ENCODE results near the gene C2orf92.

C2orf92 gene

DNA sequence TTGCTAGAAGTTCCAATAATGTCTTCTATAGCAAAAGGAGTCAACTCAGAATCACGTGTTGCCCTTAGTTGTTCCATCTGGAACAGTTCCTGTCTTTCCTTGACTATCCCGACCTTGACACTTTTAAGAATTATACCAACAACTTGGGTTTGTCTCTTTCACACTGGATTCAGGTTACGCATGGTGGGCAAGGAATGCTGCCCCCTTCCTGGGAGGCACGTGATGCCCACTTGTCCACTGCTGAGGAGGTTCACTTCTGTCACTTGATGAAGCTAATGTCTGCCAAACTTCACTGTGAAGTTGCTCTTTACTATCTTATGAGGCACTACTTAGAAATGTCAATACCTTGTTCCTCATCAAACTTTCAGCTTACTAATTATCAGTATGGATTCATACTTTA, 18.4 kb upstream of the C2orf92 start:
- Histone ChIP-seq H3K4me3 (no peak overlapping the region), H3K4me1 (peaks cover 11% of the 10 kb centered on the region), H3K9me3 (peaks cover 14% of the 10 kb centered on the region), H3K27ac (no peak overlapping the region), H3K36me3 (peaks cover 83% of the 10 kb centered on the region), H3K4me2 (no peak overlapping the region), H3K27me3 (no peaks in the 10 kb centered on the region), H4K20me1 (no peaks in the 10 kb centered on the region; the same call in 1 of the 2 replicates), H3K9ac (no peak overlapping the region)
- no peak for TF ChIP-seq Cebpa-rat (IDR thresholded peaks at IDR 0.05)

DNA sequence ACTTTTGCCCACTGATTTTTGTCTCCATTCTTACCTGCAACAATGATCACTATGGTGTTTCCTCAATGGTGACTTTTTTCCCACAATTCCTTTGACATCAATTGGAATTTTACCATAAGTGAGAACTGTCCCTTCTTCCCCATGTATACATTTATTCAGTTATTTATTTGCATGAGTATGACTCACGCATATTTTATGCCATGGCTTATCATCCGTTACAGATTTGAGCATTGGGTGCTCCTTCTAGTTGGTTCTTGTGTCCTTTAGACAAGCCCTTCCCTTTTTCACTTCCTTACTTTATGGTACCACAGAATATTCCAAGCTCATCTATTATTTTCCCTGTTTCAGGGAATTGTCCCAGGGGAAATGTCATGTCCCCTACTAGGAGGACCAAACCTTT, 16.0 kb upstream of the C2orf92 start:
- Histone ChIP-seq H4K20me1 (peaks cover 7% of the 10 kb centered on the region), H3K4me1 (no peaks in the 10 kb centered on the region), H3K36me3 (peaks cover 89% of the 10 kb centered on the region), H3K4me2 (no peak overlapping the region), H3K27ac (no peak overlapping the region), H3K27me3 (no peaks in the 10 kb centered on the region), H3K9me3 (peaks cover 14% of the 10 kb centered on the region), H3K9ac (no peak overlapping the region), H3K4me3 (no peak overlapping the region)
- no peak for TF ChIP-seq Cebpa-rat (IDR thresholded peaks at IDR 0.05)

DNA sequence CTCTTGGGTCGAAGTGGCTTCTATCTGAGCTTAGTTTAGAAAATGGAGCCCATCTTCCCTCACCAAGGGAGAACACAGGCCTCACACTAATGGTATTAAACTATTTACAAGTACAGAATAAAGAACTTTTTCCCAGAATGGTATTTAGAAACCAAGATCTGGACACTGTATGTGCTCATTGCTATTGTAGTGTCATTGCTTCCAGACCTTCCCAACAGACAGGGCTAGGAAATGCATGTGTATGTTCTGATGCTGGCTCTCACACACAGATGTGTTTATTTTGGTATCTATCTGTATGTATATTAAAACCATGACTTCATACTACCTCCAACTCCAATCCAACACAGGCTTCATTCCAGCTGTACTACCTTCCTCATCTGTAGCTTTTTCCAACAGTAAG, 15.6 kb upstream of the C2orf92 start:
- Histone ChIP-seq H3K27ac (no peak overlapping the region), H3K4me3 (no peak overlapping the region), H3K4me2 (no peak overlapping the region), H3K36me3 (peaks cover 89% of the 10 kb centered on the region), H4K20me1 (peaks cover 10% of the 10 kb centered on the region), H3K9me3 (peaks cover 14% of the 10 kb centered on the region), H3K27me3 (no peaks in the 10 kb centered on the region), H3K4me1 (no peaks in the 10 kb centered on the region), H3K9ac (no peak overlapping the region)
- no peak for TF ChIP-seq Cebpa-rat (IDR thresholded peaks at IDR 0.05)

DNA sequence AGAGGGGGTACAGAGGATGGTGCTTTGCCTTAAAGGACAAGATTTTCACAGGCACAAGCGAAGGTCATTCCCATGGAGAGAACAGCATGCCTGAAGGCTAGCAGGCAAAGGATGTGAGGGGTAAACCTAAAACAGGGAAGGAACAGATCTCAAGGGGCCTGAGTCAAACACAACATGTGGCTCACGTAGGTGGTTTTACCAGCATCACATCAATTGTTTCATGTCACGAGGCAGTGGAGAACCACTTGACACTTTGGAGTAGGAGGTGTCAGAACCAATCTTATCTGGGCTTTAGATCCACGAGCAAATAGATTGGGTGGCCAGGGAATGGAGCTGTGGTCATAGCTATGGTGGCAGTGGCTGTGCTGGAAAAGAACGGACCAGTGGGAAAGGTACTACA, 15.2 kb upstream of the C2orf92 start:
- H3K9me3 ChIP-seq: peaks cover 14% of the 10 kb centered on the region
- peaks cover 15% of the 10 kb centered on the region for H4K20me1 ChIP-seq
- no peak overlapping the region for H3K4me3 ChIP-seq
- H3K36me3 ChIP-seq: peaks cover 89% of the 10 kb centered on the region
- H3K27me3 ChIP-seq: no peaks in the 10 kb centered on the region
- no peak for TF ChIP-seq Cebpa-rat (IDR thresholded peaks at IDR 0.05)
- no peaks in the 10 kb centered on the region for H3K4me1 ChIP-seq
- no peak overlapping the region for H3K27ac ChIP-seq
- H3K4me2 ChIP-seq: no peak overlapping the region
- H3K9ac ChIP-seq: no peak overlapping the region

DNA sequence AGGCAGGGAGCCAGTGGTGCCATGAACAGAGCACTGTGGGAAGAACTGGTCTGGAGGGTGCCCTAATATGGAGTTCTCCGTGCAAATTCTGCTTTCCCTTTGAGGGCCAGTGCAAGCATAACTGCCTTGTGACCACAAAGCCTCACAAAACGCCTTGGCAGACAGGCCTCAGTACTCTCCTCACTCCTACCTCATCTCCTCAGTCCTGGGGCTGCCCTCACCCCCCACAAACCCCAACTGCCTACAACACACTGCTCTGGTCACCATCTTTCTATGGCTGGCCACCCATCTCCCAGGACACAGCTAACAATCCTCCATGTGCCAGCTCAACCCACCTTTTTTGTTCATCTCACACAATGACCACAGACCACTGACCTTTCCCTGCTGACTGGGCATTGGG, 14.7 kb upstream of the C2orf92 start:
- peaks cover 14% of the 10 kb centered on the region for H3K9me3 ChIP-seq
- H3K4me2 ChIP-seq: no peak overlapping the region
- no peak overlapping the region for H3K27ac ChIP-seq
- no peak overlapping the region for H3K4me3 ChIP-seq
- TF ChIP-seq Cebpa-rat (IDR thresholded peaks at IDR 0.05): no peak
- H4K20me1 ChIP-seq: peaks cover 19% of the 10 kb centered on the region
- no peaks in the 10 kb centered on the region for H3K4me1 ChIP-seq
- H3K27me3 ChIP-seq: no peaks in the 10 kb centered on the region
- H3K36me3 ChIP-seq: peaks cover 89% of the 10 kb centered on the region
- no peak overlapping the region for H3K9ac ChIP-seq

DNA sequence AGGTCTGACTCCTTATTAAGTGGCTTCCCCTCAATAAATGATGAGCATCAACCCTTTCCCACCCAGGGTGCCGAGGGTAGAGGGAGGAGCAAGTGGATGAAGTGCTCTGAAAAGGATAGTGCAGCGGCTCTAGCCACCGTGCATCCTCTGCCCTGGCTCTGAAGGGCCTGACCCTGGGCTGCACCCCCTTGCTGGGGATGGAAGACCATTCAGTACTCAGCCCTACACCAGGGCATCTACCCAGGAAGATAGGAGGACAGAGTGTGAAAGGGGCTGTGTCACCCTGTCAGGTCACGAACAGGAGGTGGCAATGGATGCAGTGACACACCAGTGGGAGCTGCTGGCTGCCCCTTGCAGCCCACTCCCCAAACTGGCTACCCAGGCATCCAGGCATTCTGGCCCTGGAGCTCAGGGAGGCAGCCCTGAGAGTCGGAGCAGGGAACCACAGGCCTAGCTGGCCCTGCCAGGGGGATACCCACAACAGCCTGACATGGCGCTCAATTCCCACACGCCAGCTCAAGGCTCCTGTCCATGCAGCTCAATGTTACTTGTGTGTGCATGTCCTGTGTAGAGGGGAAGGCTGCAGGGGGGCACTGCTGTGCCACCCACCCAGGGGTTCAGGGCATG, 13.3 kb upstream of the C2orf92 start:
- Histone ChIP-seq H3K9me3 (peaks cover 14% of the 10 kb centered on the region), H3K4me1 (peaks cover 2% of the 10 kb centered on the region), H3K27me3 (no peaks in the 10 kb centered on the region), H3K36me3 (peaks cover 89% of the 10 kb centered on the region), H4K20me1 (peaks cover 34% of the 10 kb centered on the region), H3K4me2 (no peak overlapping the region), H3K4me3 (no peak overlapping the region), H3K27ac (no peak overlapping the region), H3K9ac (no peak overlapping the region)
- TF ChIP-seq Cebpa-rat (IDR thresholded peaks at IDR 0.05): no peak

DNA sequence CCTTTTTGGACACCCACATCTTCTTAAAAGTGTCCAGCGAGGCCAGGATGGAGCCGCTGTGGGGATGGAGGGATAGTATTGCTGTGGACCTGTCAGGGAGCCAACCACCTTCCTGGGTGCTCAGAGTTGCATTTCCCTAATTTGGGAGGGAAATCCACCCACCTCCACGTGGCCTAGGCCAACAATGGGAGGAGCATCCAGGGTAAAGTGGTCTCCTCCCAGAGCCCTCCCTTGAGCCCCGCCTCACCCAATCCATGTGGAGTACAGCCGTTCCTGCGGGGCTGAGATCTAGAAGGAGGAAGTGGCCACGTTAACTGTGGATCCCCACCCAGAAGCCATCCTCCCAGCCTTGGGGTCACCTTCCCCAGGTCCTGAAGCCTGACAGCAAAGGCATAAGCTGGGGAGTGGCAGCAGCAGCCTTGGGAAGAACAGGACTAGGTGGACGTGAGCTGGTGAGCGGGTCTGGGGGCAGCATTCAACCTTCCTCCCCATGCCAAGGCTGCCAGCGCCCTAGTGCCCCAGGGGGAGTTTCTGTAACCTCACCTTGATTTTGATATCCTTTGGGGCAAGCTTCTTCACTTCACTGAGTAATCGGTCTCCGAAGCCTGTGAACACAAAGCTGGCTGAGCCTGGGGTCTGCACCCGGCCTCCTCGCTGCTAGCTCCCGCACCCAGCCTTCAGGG, 12.5 kb upstream of the C2orf92 start:
- H3K36me3 ChIP-seq: peaks cover 89% of the 10 kb centered on the region
- H3K27ac ChIP-seq: no peak overlapping the region
- peaks cover 10% of the 10 kb centered on the region for H3K4me1 ChIP-seq
- H3K9me3 ChIP-seq: peaks cover 14% of the 10 kb centered on the region
- H4K20me1 ChIP-seq: peaks cover 42% of the 10 kb centered on the region
- no peak overlapping the region for H3K4me2 ChIP-seq
- H3K9ac ChIP-seq: no peak overlapping the region
- no peak for TF ChIP-seq Cebpa-rat (IDR thresholded peaks at IDR 0.05)
- no peaks in the 10 kb centered on the region for H3K27me3 ChIP-seq
- no peak overlapping the region for H3K4me3 ChIP-seq

DNA sequence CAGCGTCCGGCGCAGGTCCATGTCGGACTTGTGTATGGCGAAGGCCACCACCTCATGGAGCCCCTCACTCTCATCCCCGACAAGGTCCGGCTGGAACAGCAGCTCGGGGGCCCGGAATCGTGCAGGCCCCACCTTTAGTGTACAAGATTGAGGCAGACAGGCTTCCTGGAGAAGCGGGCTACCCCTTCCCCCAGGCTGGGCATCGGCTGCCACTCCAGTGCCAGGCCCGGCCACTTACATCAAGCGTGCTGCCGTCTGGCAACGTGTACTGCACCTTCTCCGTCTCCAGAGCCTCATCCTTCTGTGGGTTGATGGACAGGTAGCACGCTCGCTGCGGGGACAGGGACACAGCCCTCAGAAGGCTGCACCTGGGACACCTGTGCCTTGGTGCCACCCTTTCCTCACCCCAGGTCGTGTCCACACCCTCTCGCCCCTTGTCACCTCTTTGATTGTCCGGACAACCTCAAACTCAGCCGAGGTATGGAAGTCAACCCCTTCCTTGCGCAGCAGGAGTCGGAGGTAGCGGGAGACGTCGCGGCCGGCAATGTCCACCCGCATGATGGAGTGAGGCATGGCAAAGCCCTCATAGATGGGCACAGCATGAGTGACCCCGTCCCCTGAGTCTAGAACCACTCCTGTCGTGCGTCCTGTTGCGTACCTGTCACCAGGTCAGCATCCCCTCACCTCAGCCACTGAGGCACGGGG, 11.4 kb upstream of the C2orf92 start:
- H3K27ac ChIP-seq: no peak overlapping the region

DNA sequence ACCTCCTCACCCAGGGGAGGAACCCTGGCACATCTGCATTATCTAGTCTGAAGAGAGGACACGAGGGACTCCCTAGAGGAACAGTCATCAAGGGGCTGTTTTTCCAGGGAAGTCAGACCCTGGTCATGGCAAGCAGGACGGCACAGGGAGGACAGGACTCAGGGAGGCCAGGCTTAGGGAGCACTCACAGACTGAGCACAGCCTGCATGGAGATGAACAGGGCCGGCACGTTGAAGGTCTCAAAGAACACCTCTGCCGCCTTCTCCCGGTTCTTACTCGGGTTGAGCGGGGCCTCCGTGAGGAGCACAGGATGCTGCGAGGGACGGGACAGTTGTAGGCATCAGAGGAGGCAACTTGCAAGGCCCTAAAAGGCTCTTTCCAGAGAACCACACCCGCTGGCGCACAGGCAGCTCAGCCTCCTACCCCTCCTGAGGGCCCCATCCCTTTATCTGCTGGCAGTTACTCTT, 10.8 kb upstream of the C2orf92 start:
- H3K4me3 ChIP-seq: no peak overlapping the region
- H3K4me2 ChIP-seq: no peak overlapping the region
- H3K4me1 ChIP-seq: peaks cover 22% of the 10 kb centered on the region
- no peaks in the 10 kb centered on the region for H3K27me3 ChIP-seq
- H3K9ac ChIP-seq: no peak overlapping the region
- H4K20me1 ChIP-seq: peaks cover 54% of the 10 kb centered on the region
- H3K9me3 ChIP-seq: peaks cover 12% of the 10 kb centered on the region
- no peak for TF ChIP-seq Cebpa-rat (IDR thresholded peaks at IDR 0.05)
- no peak overlapping the region for H3K27ac ChIP-seq
- peaks cover 77% of the 10 kb centered on the region for H3K36me3 ChIP-seq

More for the DNA sequence above, 11.4 kb upstream of the C2orf92 start:
- Histone ChIP-seq H4K20me1 (peaks cover 53% of the 10 kb centered on the region), H3K4me1 (peaks cover 21% of the 10 kb centered on the region), H3K9ac (no peak overlapping the region), H3K9me3 (peaks cover 14% of the 10 kb centered on the region), H3K4me2 (no peak overlapping the region), H3K27me3 (no peaks in the 10 kb centered on the region), H3K4me3 (no peak overlapping the region), H3K36me3 (peaks cover 82% of the 10 kb centered on the region)
- no peak for TF ChIP-seq Cebpa-rat (IDR thresholded peaks at IDR 0.05)
